ENCODE measurements around the gene ANKS1A.

Gene ANKS1A

DNA sequence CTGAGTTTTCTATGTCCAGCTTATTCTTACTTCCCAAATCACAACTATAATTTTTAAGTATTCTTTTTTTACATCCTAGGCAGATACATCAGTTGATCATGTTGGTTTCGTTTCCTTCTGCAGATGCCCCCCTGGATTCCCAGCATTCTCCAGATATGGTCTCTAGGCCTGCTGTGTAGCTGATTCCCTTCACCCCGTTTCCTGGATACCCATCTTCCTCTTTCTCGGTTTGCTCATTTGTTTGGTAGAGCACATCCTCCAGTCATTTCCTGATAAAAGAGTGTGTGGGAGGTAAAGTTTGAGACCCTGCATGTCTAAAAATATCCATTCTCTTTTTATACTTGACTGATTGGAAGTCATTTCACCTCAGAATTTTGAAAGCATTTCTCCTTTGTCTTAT is 66.4 kb downstream of the ANKS1A start:
- FAIRE-seq (no peak), DNase-seq (ENCODE audit: insufficient read length, low spot score) (no peak)
- TF ChIP-seq, protein P1, sequence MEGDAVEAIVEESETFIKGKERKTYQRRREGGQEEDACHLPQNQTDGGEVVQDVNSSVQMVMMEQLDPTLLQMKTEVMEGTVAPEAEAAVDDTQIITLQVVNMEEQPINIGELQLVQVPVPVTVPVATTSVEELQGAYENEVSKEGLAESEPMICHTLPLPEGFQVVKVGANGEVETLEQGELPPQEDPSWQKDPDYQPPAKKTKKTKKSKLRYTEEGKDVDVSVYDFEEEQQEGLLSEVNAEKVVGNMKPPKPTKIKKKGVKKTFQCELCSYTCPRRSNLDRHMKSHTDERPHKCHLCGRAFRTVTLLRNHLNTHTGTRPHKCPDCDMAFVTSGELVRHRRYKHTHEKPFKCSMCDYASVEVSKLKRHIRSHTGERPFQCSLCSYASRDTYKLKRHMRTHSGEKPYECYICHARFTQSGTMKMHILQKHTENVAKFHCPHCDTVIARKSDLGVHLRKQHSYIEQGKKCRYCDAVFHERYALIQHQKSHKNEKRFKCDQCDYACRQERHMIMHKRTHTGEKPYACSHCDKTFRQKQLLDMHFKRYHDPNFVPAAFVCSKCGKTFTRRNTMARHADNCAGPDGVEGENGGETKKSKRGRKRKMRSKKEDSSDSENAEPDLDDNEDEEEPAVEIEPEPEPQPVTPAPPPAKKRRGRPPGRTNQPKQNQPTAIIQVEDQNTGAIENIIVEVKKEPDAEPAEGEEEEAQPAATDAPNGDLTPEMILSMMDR (IDR thresholded peaks at IDR 0.05; ENCODE audit: insufficient read depth, missing control alignments) = no peak

DNA sequence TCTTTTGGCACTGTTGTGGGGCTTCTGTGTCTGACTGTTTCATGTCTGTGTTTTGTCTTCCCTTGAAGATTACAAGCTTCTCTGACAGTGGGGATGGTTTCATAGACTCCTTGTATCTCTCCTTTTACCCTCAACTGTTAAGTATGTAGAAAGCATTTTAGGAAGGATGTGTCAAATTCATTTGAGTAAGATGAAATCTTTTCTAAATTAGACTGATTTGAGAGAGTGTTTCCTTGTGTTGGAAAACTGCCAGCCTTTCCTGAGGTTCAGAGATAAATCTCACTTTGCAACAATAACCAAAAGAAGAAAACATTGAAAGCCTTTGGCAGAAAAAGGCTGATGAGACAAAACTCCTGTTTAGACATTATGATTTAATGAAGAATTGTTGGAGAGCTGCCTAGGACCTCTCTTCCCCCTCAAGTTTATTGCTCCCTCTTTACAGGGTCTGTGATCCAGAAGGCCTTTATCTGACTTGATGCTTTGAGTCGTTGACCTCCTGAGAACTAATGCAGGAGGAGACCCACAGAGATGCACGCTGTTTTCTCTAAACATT is 68.3 kb downstream of the ANKS1A start:
- TF ChIP-seq, protein P1 (IDR thresholded peaks at IDR 0.05; ENCODE audit: insufficient read depth, missing control alignments) = no peak
- no peak for FAIRE-seq
- no peak for DNase-seq (ENCODE audit: insufficient read length, low spot score)

GRCh38 chr6:34958734-34959133 is 69.7 kb downstream of the ANKS1A start:
- no peak for FAIRE-seq
- TF ChIP-seq, protein P1 (IDR thresholded peaks at IDR 0.05; ENCODE audit: insufficient read depth, missing control alignments) = no peak
- no peak for DNase-seq (ENCODE audit: insufficient read length, low spot score)

- TF ChIP-seq, protein P1 (IDR thresholded peaks at IDR 0.05; ENCODE audit: insufficient read depth, missing control alignments) = no peak
- no peak for DNase-seq (ENCODE audit: insufficient read length, low spot score)
- FAIRE-seq = no peak
Observed at GRCh38 chr6:34959224-34959623, 70.2 kb downstream of the ANKS1A start.

DNA sequence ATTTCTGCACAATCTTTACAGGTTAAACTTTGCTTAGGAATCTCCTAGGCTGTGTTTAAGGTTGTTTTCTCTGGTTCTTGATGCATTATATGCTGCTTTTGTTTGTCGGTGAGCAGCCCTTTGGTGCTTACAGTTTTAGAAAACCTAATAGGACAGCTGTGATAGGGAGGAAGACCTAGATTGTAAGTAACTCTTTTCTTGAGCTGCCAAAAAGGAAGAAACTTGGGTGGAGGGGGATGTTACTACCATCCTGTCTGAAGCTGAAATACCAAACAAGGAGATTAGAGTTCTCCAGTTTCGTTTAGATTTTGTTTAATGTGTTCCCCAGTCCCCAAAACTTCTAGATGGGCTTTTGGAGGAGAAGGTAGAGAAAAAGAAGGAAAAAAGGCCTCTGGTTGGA is 72.0 kb downstream of the ANKS1A start:
- DNase-seq (ENCODE audit: insufficient read length, low spot score) (no peak), FAIRE-seq (no peak)
- TF ChIP-seq, protein P1 (IDR thresholded peaks at IDR 0.05; ENCODE audit: insufficient read depth, missing control alignments) = no peak

- no peak for FAIRE-seq
- TF ChIP-seq, protein P1 (IDR thresholded peaks at IDR 0.05; ENCODE audit: insufficient read depth, missing control alignments) = no peak
Observed at GRCh38 chr6:34961574-34961973, 72.5 kb downstream of the ANKS1A start.

GRCh38 chr6:34964564-34964963 is 75.5 kb downstream of the ANKS1A start:
- FAIRE-seq (no peak), DNase-seq (ENCODE audit: insufficient read length, low spot score) (no peak)
- TF ChIP-seq, protein P1 (IDR thresholded peaks at IDR 0.05; ENCODE audit: insufficient read depth, missing control alignments) = no peak

More at GRCh38 chr6:34961574-34961973, 72.5 kb downstream of the ANKS1A start:
- DNase-seq (ENCODE audit: insufficient read length, low spot score) = no peak
